Smooth muscle cell (in vitro differentiated cells): ENCODE data around the gene HLTF. TPM values are rescaled to one million over a fixed set of nuclear protein-coding genes. Genes with fewer than 3 reads are reported as not detected.

Experiments used
- DNase-seq: peaks from one replicate; lab custom pipeline; 2025; ENCODE audit not compliant: unreplicated experiment; lab: John Stamatoyannopoulos, UW
- H2AFZ ChIP-seq: fragments of 200-600 bp; sonication (generic); 2 replicates; pipeline ENCODE4 v1.6.0; 2016; ENCODE audit warnings: antibody characterized with exemption, low read depth, mild to moderate bottlenecking
- H3F3A ChIP-seq: fragments of 200-600 bp; sonication (generic); 2 replicates; pipeline ENCODE4 v1.6.0; 2017; ENCODE audit warnings: antibody characterized with exemption, low read depth
- H3K27ac ChIP-seq: fragments of 200-600 bp; sonication (generic); 2 replicates; pipeline ENCODE4 v1.5.1; 2016; ENCODE audit warnings: low read depth, mild to moderate bottlenecking
- H3K27me3 ChIP-seq: fragments of 200-600 bp; sonication (generic); 2 replicates; pipeline ENCODE4 v1.6.1; 2016; ENCODE audit warnings: low read depth, mild to moderate bottlenecking
- H3K36me3 ChIP-seq: fragments of 200-600 bp; sonication (generic); 2 replicates; pipeline ENCODE4 v1.5.1; 2016; ENCODE audit warnings: low read depth
- H3K4me1 ChIP-seq: fragments of 200-600 bp; sonication (generic); 2 replicates; pipeline ENCODE4 v1.5.1; 2016; ENCODE audit warnings: low read depth
- H3K4me2 ChIP-seq: fragments of 200-600 bp; sonication (generic); 2 replicates; pipeline ENCODE4 v1.6.0; 2016; ENCODE audit warnings: mild to moderate bottlenecking
- H3K4me3 ChIP-seq: fragments of 200-600 bp; sonication (generic); 2 replicates; pipeline ENCODE4 v1.5.1; 2016; ENCODE audit warnings: mild to moderate bottlenecking
- H3K79me2 ChIP-seq: fragments of 200-600 bp; sonication (generic); 2 replicates; pipeline ENCODE4 v1.6.0; 2016; ENCODE audit warnings: low read depth, mild to moderate bottlenecking
- H3K9ac ChIP-seq: fragments of 200-600 bp; sonication (generic); 2 replicates; pipeline ENCODE4 v1.6.0; 2016; ENCODE audit warnings: low read depth
- H3K9me3 ChIP-seq: fragments of 200-600 bp; sonication (generic); replicated peaks from 2 replicates; pipeline ENCODE4 v1.5.1; 2016; ENCODE audit warnings: low read depth
- H4K20me1 ChIP-seq: fragments of 200-600 bp; sonication (generic); 2 replicates; pipeline ENCODE4 v1.6.0; 2016; ENCODE audit warnings: low read depth
- CTCF ChIP-seq: fragments of 200-600 bp; sonication (generic); IDR thresholded peaks from 2 replicates; pipeline ENCODE4 v1.5.1; 2017; ENCODE audit warnings: borderline replicate concordance, mild to moderate bottlenecking, antibody characterized with exemption; ENCODE audit not compliant: insufficient read depth, poor library complexity, severe bottlenecking
- WGBS: methylation state at CpG from one replicate; pipeline ENCODE4 v1.1.7; 2016; ENCODE audit warnings: low lambda C conversion rate; 5-methylcytosine and 5-hydroxymethylcytosine counted together
- polyA plus RNA-seq: library from polyadenylated mRNA; unstranded; fragments of >200 nt; fragmentation: Nextera tagmentation; extraction: Ambion mirVana; gene quantifications from 2 replicates; pipeline ENCODE4 v1.2.1, GENCODE V29; 2016
- total RNA-seq: library from RNA; depleted of rRNA; stranded (reverse); fragments of >200 nt; gene quantifications from 2 replicates; pipeline ENCODE4 v1.2.3, GENCODE V29; 2014

HLTF gene
- total and polyA plus RNA-seq, 2 experiments from 2014 or later: 24.2 to 34.9 TPM

GRCh38 chr3:149058198-149058597 lies 28.1 kb downstream of the HLTF start:
- 93% methylated on average over 1 of the region's 1 CpG for WGBS
- H3K27me3 ChIP-seq: no peaks in the 10 kb centered on the region
- H2AFZ ChIP-seq: no peak overlapping the region
- no peaks in the 10 kb centered on the region for H3K4me1 ChIP-seq
- H3K4me3 ChIP-seq: no peak overlapping the region
- peaks cover 51% of the 10 kb centered on the region for H3K36me3 ChIP-seq
- H3K27ac ChIP-seq: no peak overlapping the region
- H3K9ac ChIP-seq: no peak overlapping the region
- H3F3A ChIP-seq: no peaks in the 10 kb centered on the region
- no peak for DNase-seq
- no peaks in the 10 kb centered on the region for H3K9me3 ChIP-seq
- no peak for TF ChIP-seq CTCF
- no peaks in the 10 kb centered on the region for H4K20me1 ChIP-seq
- H3K79me2 ChIP-seq: no peaks in the 10 kb centered on the region
- no peak overlapping the region for H3K4me2 ChIP-seq

DNA sequence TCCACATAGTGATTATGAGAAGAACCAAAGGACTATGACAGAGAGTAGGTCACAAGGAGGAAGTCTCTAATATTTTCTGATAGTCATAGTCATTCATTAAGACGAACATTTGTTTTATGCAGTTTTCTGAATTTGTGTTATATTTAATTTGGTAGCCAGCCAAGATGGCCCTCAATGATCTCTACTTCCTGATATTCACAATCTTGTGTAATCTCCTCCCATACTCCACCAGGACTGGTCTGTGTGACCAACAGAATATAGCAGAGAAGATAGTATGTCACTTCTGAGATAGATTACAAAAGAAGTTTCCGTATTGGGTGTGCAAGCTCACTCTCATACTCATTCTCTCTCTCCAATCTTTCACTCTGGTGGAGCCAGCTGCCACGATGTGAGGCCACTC lies 30.8 kb downstream of the HLTF start:
- no peak for TF ChIP-seq CTCF
- WGBS: 98% methylated on average over 3 of the region's 3 CpGs
- Histone ChIP-seq H4K20me1 (no peaks in the 10 kb centered on the region), H3F3A (no peaks in the 10 kb centered on the region), H3K27ac (no peak overlapping the region), H3K4me3 (no peak overlapping the region), H3K79me2 (no peaks in the 10 kb centered on the region), H3K9me3 (no peaks in the 10 kb centered on the region), H3K27me3 (no peaks in the 10 kb centered on the region), H3K36me3 (peaks cover 47% of the 10 kb centered on the region), H2AFZ (no peak overlapping the region), H3K4me2 (no peak overlapping the region), H3K4me1 (no peaks in the 10 kb centered on the region), H3K9ac (no peak overlapping the region)
- no peak for DNase-seq

GRCh38 chr3:149044339-149045083 lies 41.8 kb downstream of the HLTF start:
- Histone ChIP-seq H3K9me3 (no peaks in the 10 kb centered on the region), H2AFZ (no peak overlapping the region), H3K36me3 (peaks cover 20% of the 10 kb centered on the region), H3K4me3 (no peak overlapping the region), H3K27me3 (no peaks in the 10 kb centered on the region), H4K20me1 (no peaks in the 10 kb centered on the region), H3K4me2 (no peak overlapping the region), H3K27ac (no peak overlapping the region), H3K79me2 (no peaks in the 10 kb centered on the region), H3K4me1 (no peaks in the 10 kb centered on the region), H3F3A (no peaks in the 10 kb centered on the region), H3K9ac (no peak overlapping the region)
- no peak for DNase-seq
- no peak for TF ChIP-seq CTCF
- WGBS: 93% methylated on average over 5 of the region's 5 CpGs

DNA sequence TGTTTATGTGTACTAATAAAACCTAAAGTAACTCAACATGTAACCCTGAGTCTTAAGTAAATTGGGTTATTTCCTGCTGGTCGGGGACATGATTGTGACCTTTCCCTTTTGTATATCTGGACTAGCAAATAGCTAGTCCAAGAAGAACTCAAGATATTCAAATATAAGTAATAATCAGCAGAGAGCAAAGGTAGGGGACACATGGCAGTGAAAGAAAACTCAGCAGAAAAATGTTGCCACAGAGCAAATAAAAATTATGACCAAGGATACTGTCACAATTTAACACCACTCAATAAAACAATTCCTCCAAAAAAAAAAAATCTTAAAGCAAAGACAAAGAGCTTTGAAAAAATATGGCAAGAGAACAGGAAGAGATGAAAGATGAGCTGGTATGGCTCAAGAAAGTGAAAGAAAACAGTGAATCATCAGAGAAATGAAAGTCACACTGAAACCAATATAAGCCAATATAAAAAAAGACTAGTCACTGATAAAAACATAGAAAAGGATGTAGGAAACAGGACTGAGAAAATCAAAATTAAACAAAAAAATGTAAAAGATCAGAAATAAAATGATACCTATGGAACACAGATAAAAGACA lies 43.4 kb downstream of the HLTF start:
- Histone ChIP-seq H3K9ac (no peak overlapping the region), H3K27ac (no peak overlapping the region), H3K36me3 (peaks cover 21% of the 10 kb centered on the region), H3K4me2 (no peak overlapping the region), H3K4me1 (no peaks in the 10 kb centered on the region), H3K79me2 (no peaks in the 10 kb centered on the region), H3K9me3 (no peaks in the 10 kb centered on the region), H3F3A (no peaks in the 10 kb centered on the region), H3K4me3 (no peak overlapping the region), H4K20me1 (no peaks in the 10 kb centered on the region), H2AFZ (no peak overlapping the region), H3K27me3 (no peaks in the 10 kb centered on the region)
- DNase-seq: no peak
- TF ChIP-seq CTCF: no peak
- WGBS: 100% methylated on average over 1 of the region's 1 CpG
